Measurements from ENCODE around the gene ATP10A. TPM values are rescaled to one million over a fixed set of nuclear protein-coding genes. Genes with fewer than 3 reads are reported as not detected.

ATP10A gene
- polyA plus RNA-seq, 1 donor (not counting 4 experiments of a cell fraction or from before 2014, with no cell fraction given): not detected

GRCh38 chr15:25763331-25763751 is 99.8 kb downstream of the ATP10A start:
- dilution Hi-C loops (cut with MboI; ENCODE audit: extremely low pct_ligation_motif_present, low sequenced_read_pairs): no loop called here

GRCh38 chr15:25761971-25762662 is 101.0 kb downstream of the ATP10A start:
- no peak for DNase-seq (ENCODE audit: low read depth, low spot score)
- dilution Hi-C loops (cut with MboI; ENCODE audit: extremely low pct_ligation_motif_present, low sequenced_read_pairs): no loop called here

More at GRCh38 chr15:25763331-25763751, 99.8 kb downstream of the ATP10A start:
- DNase-seq (ENCODE audit: low read depth, low spot score) (no peak), FAIRE-seq (no peak)
- no peak overlapping the region for H3K27ac ChIP-seq (ENCODE audit: control insufficient read depth, insufficient read depth, low read length)
- H3K9ac ChIP-seq (ENCODE audit: control insufficient read depth, extremely low read depth, insufficient read depth, low read length): no peak overlapping the region
- TF ChIP-seq CTCF (optimal IDR thresholded peaks at IDR 0.05 in 1 of 3, IDR thresholded peaks at IDR 0.05 in 1 of 3, conservative IDR thresholded peaks at IDR 0.05 in 1 of 3; ENCODE audit: extremely low read depth in 1 of 3, insufficient read depth in 2 of 3, low read length in 3 of 3) (no peak), EZH2 (IDR thresholded peaks at IDR 0.05; ENCODE audit: low read length) (no peak)
- no peaks in the 10 kb centered on the region for H3K4me1 ChIP-seq (ENCODE audit: control insufficient read depth, extremely low read depth, insufficient read depth, low read length)
- H3K79me2 ChIP-seq (ENCODE audit: control insufficient read depth, insufficient read depth, low read length): no peaks in the 10 kb centered on the region
- no peaks in the 10 kb centered on the region for H3K36me3 ChIP-seq (ENCODE audit: control insufficient read depth in 2 of 2, extremely low read depth in 1 of 2, insufficient read depth in 2 of 2, low read length in 2 of 2)
- H3K9me3 ChIP-seq (ENCODE audit: control insufficient read depth, low read depth, low read length): peaks cover 16% of the 10 kb centered on the region
- no peaks in the 10 kb centered on the region for H3K27me3 ChIP-seq (ENCODE audit: control insufficient read depth, extremely low read depth, insufficient read depth, low read length)
- H2AFZ ChIP-seq (ENCODE audit: control insufficient read depth, low read length): no peak overlapping the region
- H3K4me3 ChIP-seq (ENCODE audit: control insufficient read depth in 2 of 3, extremely low read depth in 1 of 3, insufficient read depth in 2 of 3, low read depth in 1 of 3, low read length in 3 of 3): no peak overlapping the region
- no peak overlapping the region for H3K4me2 ChIP-seq (ENCODE audit: control insufficient read depth, extremely low read depth, insufficient read depth, low read depth, low read length)
- H3K9me1 ChIP-seq (ENCODE audit: control insufficient read depth, extremely low read depth, insufficient read depth, low read length): no peaks in the 10 kb centered on the region
- no peaks in the 10 kb centered on the region for H4K20me1 ChIP-seq (ENCODE audit: control insufficient read depth, extremely low read depth, insufficient read depth, low read length)

More at GRCh38 chr15:25761971-25762662, 101.0 kb downstream of the ATP10A start:
- no peak for FAIRE-seq
- H3K4me1 ChIP-seq (ENCODE audit: control insufficient read depth, extremely low read depth, insufficient read depth, low read length): no peaks in the 10 kb centered on the region
- no peak overlapping the region for H3K4me2 ChIP-seq (ENCODE audit: control insufficient read depth, extremely low read depth, insufficient read depth, low read depth, low read length)
- no peak for TF ChIP-seq CTCF (optimal IDR thresholded peaks at IDR 0.05 in 1 of 3, IDR thresholded peaks at IDR 0.05 in 1 of 3, conservative IDR thresholded peaks at IDR 0.05 in 1 of 3; ENCODE audit: extremely low read depth in 1 of 3, insufficient read depth in 2 of 3, low read length in 3 of 3)
- no peak for TF ChIP-seq EZH2 (IDR thresholded peaks at IDR 0.05; ENCODE audit: low read length)
- H3K9me1 ChIP-seq (ENCODE audit: control insufficient read depth, extremely low read depth, insufficient read depth, low read length): no peaks in the 10 kb centered on the region
- H3K36me3 ChIP-seq (ENCODE audit: control insufficient read depth in 2 of 2, extremely low read depth in 1 of 2, insufficient read depth in 2 of 2, low read length in 2 of 2): no peaks in the 10 kb centered on the region
- no peak overlapping the region for H3K4me3 ChIP-seq (ENCODE audit: control insufficient read depth in 2 of 3, extremely low read depth in 1 of 3, insufficient read depth in 2 of 3, low read depth in 1 of 3, low read length in 3 of 3)
- H4K20me1 ChIP-seq (ENCODE audit: control insufficient read depth, extremely low read depth, insufficient read depth, low read length): no peaks in the 10 kb centered on the region
- no peak overlapping the region for H3K27ac ChIP-seq (ENCODE audit: control insufficient read depth, insufficient read depth, low read length)
- no peak overlapping the region for H3K9ac ChIP-seq (ENCODE audit: control insufficient read depth, extremely low read depth, insufficient read depth, low read length)
- no peaks in the 10 kb centered on the region for H3K79me2 ChIP-seq (ENCODE audit: control insufficient read depth, insufficient read depth, low read length)
- H2AFZ ChIP-seq (ENCODE audit: control insufficient read depth, low read length): no peak overlapping the region
- H3K27me3 ChIP-seq (ENCODE audit: control insufficient read depth, extremely low read depth, insufficient read depth, low read length): no peaks in the 10 kb centered on the region
- H3K9me3 ChIP-seq (ENCODE audit: control insufficient read depth, low read depth, low read length): peaks cover 14% of the 10 kb centered on the region
